ENCODE measurements around the gene ZNF709.

GRCh38 chr19:12465211-12465610, 19.4 kb downstream of the ZNF709 start:
- TF ChIP-seq CTCF (IDR thresholded peaks at IDR 0.05; ENCODE audit: low read length) (no peak), EZH2 (optimal IDR thresholded peaks at IDR 0.05; ENCODE audit: low read depth, low read length) (no peak), EZH2phosphoT487 (IDR thresholded peaks at IDR 0.05; ENCODE audit: low read length) (no peak)

Data from MM.1S (cell line).